ENCODE results near the gene ALDH1A3. TPM values are rescaled to one million over a fixed set of nuclear protein-coding genes. Genes with fewer than 3 reads are reported as not detected.

Gene ALDH1A3
- total and polyA plus RNA-seq, 5 donors from 2014 or later = not detected

DNA sequence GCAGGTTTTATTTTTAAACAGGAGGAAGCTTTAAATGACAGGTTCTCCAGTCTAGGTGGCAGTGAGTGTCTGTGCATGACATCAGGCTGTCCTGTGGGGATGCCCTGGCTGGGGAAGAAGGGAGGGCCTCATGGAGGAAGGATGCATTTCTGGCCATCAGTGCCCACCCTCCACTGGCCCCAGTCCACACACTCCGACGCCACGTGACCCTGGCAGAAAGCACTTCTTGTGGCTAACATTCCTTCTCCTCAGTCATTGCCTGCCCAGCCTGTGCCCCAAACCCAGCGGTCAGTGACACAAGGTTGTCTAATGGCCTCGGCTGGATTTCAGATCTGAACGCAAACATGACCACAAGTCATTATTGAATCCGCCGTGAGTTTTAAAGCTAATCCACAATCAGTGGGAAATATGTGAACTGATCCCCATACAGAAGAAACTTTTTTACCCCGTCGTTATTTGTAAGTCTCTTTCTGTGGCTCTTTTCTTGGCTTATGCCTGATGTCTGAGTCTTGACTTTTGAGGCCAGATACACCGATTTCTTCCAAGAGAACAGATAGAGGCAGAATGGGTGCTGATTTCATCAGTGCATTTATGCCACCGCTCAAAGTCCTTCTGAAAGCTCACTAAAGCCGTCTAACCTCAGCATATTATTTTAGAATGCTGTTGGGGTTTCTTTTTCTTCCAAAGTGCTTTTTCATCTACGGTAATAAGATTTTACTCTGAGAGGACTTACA, 22.2 kb downstream of the ALDH1A3 start:
- H3K27me3 ChIP-seq (ENCODE audit: control insufficient read depth, insufficient read depth, low read length) = no peaks in the 10 kb centered on the region
- no peaks in the 10 kb centered on the region for H3K4me1 Mint-ChIP-seq
- H3K4me3 ChIP-seq (ENCODE audit: low read depth, low read length) = no peak overlapping the region
- no peaks in the 10 kb centered on the region for H3K9me3 Mint-ChIP-seq
- H3K27me3 Mint-ChIP-seq = peaks cover 5% of the 10 kb centered on the region
- H3K9me3 ChIP-seq (ENCODE audit: control insufficient read depth in 2 of 2, low read length in 2 of 2) = no peaks in the 10 kb centered on the region
- DNase-seq = no peak
- H3K27ac ChIP-seq (ENCODE audit: insufficient read depth, low read length, poor library complexity, severe bottlenecking) = no peak overlapping the region
- H3K36me3 ChIP-seq (ENCODE audit: control insufficient read depth, insufficient read depth, low read length) = no peaks in the 10 kb centered on the region
- H3K4me3 Mint-ChIP-seq = no peak overlapping the region
- no peaks in the 10 kb centered on the region for H3K36me3 Mint-ChIP-seq
- no peaks in the 10 kb centered on the region for H3K4me1 ChIP-seq (ENCODE audit: control insufficient read depth, insufficient read depth, low read length, poor library complexity, severe bottlenecking)
- no peak for ATAC-seq (ENCODE audit: low read depth in 2 of 2)
- no peak overlapping the region for H3K27ac Mint-ChIP-seq

DNA sequence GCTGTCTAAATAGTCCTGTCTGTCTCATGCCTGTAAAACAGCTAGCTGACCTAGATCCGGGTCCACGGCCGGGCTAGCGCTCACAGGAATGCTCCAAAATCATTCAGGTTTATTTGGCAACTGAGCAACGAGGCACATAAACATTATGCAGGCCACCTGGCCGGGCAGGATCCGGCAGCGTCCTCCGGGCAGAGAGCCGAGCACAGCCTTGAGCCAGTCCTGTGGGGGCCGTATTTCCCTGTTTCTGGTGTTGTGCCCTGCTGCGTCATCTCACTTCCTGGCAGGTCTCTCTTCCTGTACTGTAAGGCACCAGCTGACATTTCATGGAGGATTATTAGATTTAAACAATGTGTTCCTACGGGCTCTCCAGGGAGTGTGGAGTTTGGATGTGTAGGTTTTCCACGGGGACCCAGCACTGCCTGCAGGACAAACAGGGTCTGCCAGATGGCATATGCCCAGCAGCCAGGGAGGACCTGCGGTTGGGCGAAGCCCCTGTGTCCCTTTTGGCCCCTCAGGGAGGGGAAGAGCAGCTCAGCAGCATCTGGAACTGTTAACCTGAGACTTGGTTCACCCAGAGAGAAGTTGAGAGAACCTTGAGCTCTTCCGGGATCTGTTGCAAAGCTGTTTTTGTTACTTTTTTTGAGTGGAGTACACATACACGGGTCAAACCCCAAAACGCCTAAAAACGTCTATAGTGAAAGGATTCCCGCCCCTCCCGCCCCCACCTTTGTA, 23.0 kb downstream of the ALDH1A3 start:
- Histone ChIP-seq H3K27me3 (ENCODE audit: control insufficient read depth, insufficient read depth, low read length) (no peaks in the 10 kb centered on the region), H3K9me3 (ENCODE audit: control insufficient read depth in 2 of 2, low read length in 2 of 2) (no peaks in the 10 kb centered on the region), H3K27ac (ENCODE audit: insufficient read depth, low read length, poor library complexity, severe bottlenecking) (no peak overlapping the region), H3K4me1 (ENCODE audit: control insufficient read depth, insufficient read depth, low read length, poor library complexity, severe bottlenecking) (no peaks in the 10 kb centered on the region), H3K4me3 (ENCODE audit: low read depth, low read length) (no peak overlapping the region), H3K36me3 (ENCODE audit: control insufficient read depth, insufficient read depth, low read length) (no peaks in the 10 kb centered on the region)
- Mint-ChIP-seq H3K4me1 (no peaks in the 10 kb centered on the region), H3K36me3 (no peaks in the 10 kb centered on the region), H3K9me3 (no peaks in the 10 kb centered on the region), H3K4me3 (no peak overlapping the region), H3K27me3 (peaks cover 5% of the 10 kb centered on the region), H3K27ac (no peak overlapping the region)
- DNase-seq (no peak), ATAC-seq (ENCODE audit: low read depth in 2 of 2) (no peak)

DNA sequence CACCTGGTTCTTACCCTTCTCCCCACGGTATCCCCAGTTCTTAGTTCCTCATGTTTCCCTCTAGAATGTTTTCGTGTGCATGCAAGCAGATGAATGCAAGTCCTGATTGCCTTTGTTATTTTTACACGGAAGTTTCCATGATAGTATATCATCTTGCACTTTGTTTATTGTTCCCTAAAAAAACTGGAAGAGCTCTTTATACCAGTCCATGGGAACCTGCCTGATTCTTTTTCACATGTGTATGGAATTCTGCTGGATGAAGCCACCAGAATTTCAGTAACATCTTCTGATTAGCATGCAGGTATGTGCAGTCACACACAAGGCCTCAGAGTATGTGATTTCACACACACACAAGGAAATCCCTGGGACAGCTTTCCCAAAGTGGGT, 23.5 kb downstream of the ALDH1A3 start:
- Histone ChIP-seq H3K36me3 (ENCODE audit: control insufficient read depth, insufficient read depth, low read length) (no peaks in the 10 kb centered on the region), H3K4me1 (ENCODE audit: control insufficient read depth, insufficient read depth, low read length, poor library complexity, severe bottlenecking) (no peaks in the 10 kb centered on the region), H3K9me3 (ENCODE audit: control insufficient read depth in 2 of 2, low read length in 2 of 2) (no peaks in the 10 kb centered on the region), H3K27me3 (ENCODE audit: control insufficient read depth, insufficient read depth, low read length) (no peaks in the 10 kb centered on the region), H3K27ac (ENCODE audit: insufficient read depth, low read length, poor library complexity, severe bottlenecking) (no peak overlapping the region), H3K4me3 (ENCODE audit: low read depth, low read length) (no peak overlapping the region)
- H3K9me3 Mint-ChIP-seq = no peaks in the 10 kb centered on the region
- no peak overlapping the region for H3K27ac Mint-ChIP-seq
- H3K4me1 Mint-ChIP-seq = no peaks in the 10 kb centered on the region
- no peak for DNase-seq
- peaks cover 5% of the 10 kb centered on the region for H3K27me3 Mint-ChIP-seq
- no peaks in the 10 kb centered on the region for H3K36me3 Mint-ChIP-seq
- ATAC-seq (ENCODE audit: low read depth in 2 of 2) = no peak
- no peak overlapping the region for H3K4me3 Mint-ChIP-seq

- Histone ChIP-seq H3K4me1 (ENCODE audit: control insufficient read depth, insufficient read depth, low read length, poor library complexity, severe bottlenecking) (no peaks in the 10 kb centered on the region), H3K27ac (ENCODE audit: insufficient read depth, low read length, poor library complexity, severe bottlenecking) (no peak overlapping the region), H3K9me3 (ENCODE audit: control insufficient read depth in 2 of 2, low read length in 2 of 2) (no peaks in the 10 kb centered on the region), H3K4me3 (ENCODE audit: low read depth, low read length) (no peak overlapping the region), H3K36me3 (ENCODE audit: control insufficient read depth, insufficient read depth, low read length) (no peaks in the 10 kb centered on the region), H3K27me3 (ENCODE audit: control insufficient read depth, insufficient read depth, low read length) (no peaks in the 10 kb centered on the region)
- no peak overlapping the region for H3K4me3 Mint-ChIP-seq
- H3K27me3 Mint-ChIP-seq = no peaks in the 10 kb centered on the region
- ATAC-seq (ENCODE audit: low read depth in 2 of 2) = no peak
- no peak for DNase-seq
- no peak overlapping the region for H3K27ac Mint-ChIP-seq
- no peaks in the 10 kb centered on the region for H3K36me3 Mint-ChIP-seq
- no peaks in the 10 kb centered on the region for H3K9me3 Mint-ChIP-seq
- no peaks in the 10 kb centered on the region for H3K4me1 Mint-ChIP-seq
Observed at GRCh38 chr15:100905850-100906249, 26.2 kb downstream of the ALDH1A3 start.

GRCh38 chr15:100908466-100908865, 28.8 kb downstream of the ALDH1A3 start:
- Mint-ChIP-seq H3K27ac (no peak overlapping the region), H3K36me3 (no peaks in the 10 kb centered on the region), H3K4me1 (no peaks in the 10 kb centered on the region), H3K4me3 (no peak overlapping the region), H3K27me3 (no peaks in the 10 kb centered on the region), H3K9me3 (no peaks in the 10 kb centered on the region)
- no peak overlapping the region for H3K27ac ChIP-seq (ENCODE audit: insufficient read depth, low read length, poor library complexity, severe bottlenecking)
- H3K9me3 ChIP-seq (ENCODE audit: control insufficient read depth in 2 of 2, low read length in 2 of 2) = no peaks in the 10 kb centered on the region
- DNase-seq = no peak
- H3K27me3 ChIP-seq (ENCODE audit: control insufficient read depth, insufficient read depth, low read length) = peaks cover 4% of the 10 kb centered on the region
- no peak for ATAC-seq (ENCODE audit: low read depth in 2 of 2)
- H3K4me1 ChIP-seq (ENCODE audit: control insufficient read depth, insufficient read depth, low read length, poor library complexity, severe bottlenecking) = no peaks in the 10 kb centered on the region
- H3K4me3 ChIP-seq (ENCODE audit: low read depth, low read length) = no peak overlapping the region
- no peaks in the 10 kb centered on the region for H3K36me3 ChIP-seq (ENCODE audit: control insufficient read depth, insufficient read depth, low read length)

- Histone ChIP-seq H3K9me3 (ENCODE audit: control insufficient read depth in 2 of 2, low read length in 2 of 2) (no peaks in the 10 kb centered on the region), H3K36me3 (ENCODE audit: control insufficient read depth, insufficient read depth, low read length) (no peaks in the 10 kb centered on the region), H3K27me3 (ENCODE audit: control insufficient read depth, insufficient read depth, low read length) (peaks cover 4% of the 10 kb centered on the region), H3K4me1 (ENCODE audit: control insufficient read depth, insufficient read depth, low read length, poor library complexity, severe bottlenecking) (no peaks in the 10 kb centered on the region), H3K4me3 (ENCODE audit: low read depth, low read length) (no peak overlapping the region), H3K27ac (ENCODE audit: insufficient read depth, low read length, poor library complexity, severe bottlenecking) (no peak overlapping the region)
- H3K27me3 Mint-ChIP-seq = peaks cover 7% of the 10 kb centered on the region
- no peak for ATAC-seq (ENCODE audit: low read depth in 2 of 2)
- peaks cover 0 to 3% (median 0%) of the 10 kb centered on the region in 7 donors for H3K9me3 Mint-ChIP-seq
- no peak for DNase-seq
- no peaks in the 10 kb centered on the region for H3K36me3 Mint-ChIP-seq
- no peaks in the 10 kb centered on the region for H3K4me1 Mint-ChIP-seq
- no peak overlapping the region for H3K4me3 Mint-ChIP-seq
- H3K27ac Mint-ChIP-seq = no peak overlapping the region
Observed at GRCh38 chr15:100909565-100909964, 29.9 kb downstream of the ALDH1A3 start.

DNA sequence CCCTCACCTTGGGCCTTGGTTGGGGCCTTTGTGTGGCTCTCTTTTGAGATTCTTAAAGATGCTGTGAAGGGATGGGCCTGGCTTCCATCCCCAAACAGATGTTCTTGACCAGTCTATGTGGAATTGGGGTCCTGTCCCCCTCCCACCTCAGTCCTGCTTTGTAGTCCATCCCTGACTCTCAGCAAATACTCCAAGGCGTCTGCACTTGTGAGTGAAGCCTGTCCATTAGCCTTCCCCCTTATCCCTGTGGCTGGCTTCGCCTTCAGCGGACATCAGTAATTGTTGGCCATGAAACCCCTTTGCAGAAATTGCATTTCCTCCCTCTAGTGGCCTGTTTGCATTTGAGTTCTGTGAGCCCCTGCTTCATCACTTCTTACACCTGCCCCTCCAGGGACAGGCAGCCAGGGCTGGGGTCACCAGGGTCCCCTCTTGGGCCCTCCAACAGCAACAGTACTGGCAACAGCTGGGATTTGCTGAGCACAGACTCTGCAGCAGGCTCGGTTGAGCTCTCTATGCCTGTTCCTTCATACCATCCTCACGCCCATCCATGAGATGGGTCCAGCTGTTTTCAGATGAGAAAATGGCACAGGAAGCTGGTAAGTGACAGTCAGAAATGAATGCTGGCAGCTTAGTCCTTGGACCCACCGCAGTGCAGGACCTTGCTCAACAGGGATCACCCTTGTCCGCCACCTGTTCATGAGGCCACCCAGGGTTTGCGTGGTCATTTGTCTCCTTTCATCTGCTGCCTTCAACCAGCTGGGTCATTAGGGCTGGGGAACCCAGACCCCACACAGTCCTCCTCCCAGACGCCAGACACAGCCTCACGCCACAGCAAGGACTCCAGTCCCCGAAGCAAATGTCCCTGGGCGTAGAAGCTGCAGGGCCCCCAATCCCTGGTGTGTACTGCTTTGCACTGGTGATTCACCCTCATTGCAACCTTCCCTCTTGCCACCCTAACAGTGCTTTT, 30.6 kb downstream of the ALDH1A3 start:
- H3K9me3 Mint-ChIP-seq = peaks cover 0 to 3% (median 0%) of the 10 kb centered on the region in 7 donors
- H3K27ac Mint-ChIP-seq = no peak overlapping the region
- no peaks in the 10 kb centered on the region for H3K9me3 ChIP-seq (ENCODE audit: control insufficient read depth in 2 of 2, low read length in 2 of 2)
- H3K36me3 Mint-ChIP-seq = no peaks in the 10 kb centered on the region
- H3K4me1 Mint-ChIP-seq = no peaks in the 10 kb centered on the region
- H3K36me3 ChIP-seq (ENCODE audit: control insufficient read depth, insufficient read depth, low read length) = no peaks in the 10 kb centered on the region
- H3K27ac ChIP-seq (ENCODE audit: insufficient read depth, low read length, poor library complexity, severe bottlenecking) = no peak overlapping the region
- H3K4me1 ChIP-seq (ENCODE audit: control insufficient read depth, insufficient read depth, low read length, poor library complexity, severe bottlenecking) = no peaks in the 10 kb centered on the region
- ATAC-seq (ENCODE audit: low read depth in 2 of 2) (no peak), DNase-seq (no peak)
- H3K4me3 ChIP-seq (ENCODE audit: low read depth, low read length) = no peak overlapping the region
- H3K4me3 Mint-ChIP-seq = no peak overlapping the region
- peaks cover 4% of the 10 kb centered on the region for H3K27me3 ChIP-seq (ENCODE audit: control insufficient read depth, insufficient read depth, low read length)
- peaks cover 12% of the 10 kb centered on the region for H3K27me3 Mint-ChIP-seq
